Measurements from ENCODE around the gene CHAF1B.

DNA sequence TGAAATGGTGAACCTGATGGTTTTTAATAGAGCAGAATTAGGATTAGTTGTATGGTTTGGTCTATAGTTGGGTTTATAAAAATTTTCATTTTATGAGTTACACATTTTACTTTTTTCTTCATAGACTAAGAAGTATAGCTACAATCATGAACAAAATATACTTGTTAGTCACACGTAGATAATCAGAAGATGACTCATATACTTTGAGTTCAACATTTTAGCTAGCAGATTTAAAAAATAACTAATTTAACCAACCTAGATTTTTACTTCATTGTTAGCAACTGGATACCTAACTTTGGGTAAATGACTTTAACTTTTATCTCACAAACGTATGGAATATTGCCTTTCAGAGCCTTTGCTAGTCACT lies 37.2 kb upstream of the CHAF1B start:
- TF ChIP-seq POLR2A (IDR thresholded peaks at IDR 0.05; ENCODE audit: low read depth, low read length) (no peak), POLR2AphosphoS5 (IDR thresholded peaks at IDR 0.05; ENCODE audit: low read depth, low read length) (no peak), TAF1 (IDR thresholded peaks at IDR 0.05; ENCODE audit: low read depth, low read length) (no peak), POU2F2 (IDR thresholded peaks at IDR 0.05; ENCODE audit: low read depth, low read length) (no peak), SPI1 (IDR thresholded peaks at IDR 0.05; ENCODE audit: low read depth, low read length) (no peak)

Data from GM12891 (cell line).